Stimulated activated effector memory CD8-positive, alpha-beta T cell treated with anti-CD3 and anti-CD28 coated beads, Interleukin-12 subunit alpha, Interleukin-12 subunit beta, amount 100 ng/mL, for 72 hours (primary cell): ENCODE data around the gene TLK1.

Experiments used
- ATAC-seq: fragments of 150-1000 bp; cut with Tn5 transposase; 2 replicates; pipeline ENCODE4 v1.10.0; 2021
- DNase-seq, 2 donors: peaks; one replicate each; pipeline ENCODE4 v3.0.0; 2021 to 2022; ENCODE audit warnings: low spot score in 2 of 2
- H3K27ac Mint-ChIP-seq: one replicate; pipeline ENCODE4 v1.8.0; 2022; ENCODE audit warnings: mild to moderate bottlenecking, mixed read lengths
- H3K36me3 Mint-ChIP-seq: one replicate; pipeline ENCODE4 v1.8.0; 2022; ENCODE audit warnings: mild to moderate bottlenecking, mixed read lengths
- H3K4me1 Mint-ChIP-seq: one replicate; pipeline ENCODE4 v1.8.0; 2022; ENCODE audit warnings: mixed read lengths
- H3K4me3 Mint-ChIP-seq: one replicate; pipeline ENCODE4 v1.8.0; 2022; ENCODE audit warnings: mild to moderate bottlenecking, mixed read lengths
- H3K9me3 Mint-ChIP-seq: one replicate; pipeline ENCODE4 v1.8.0; 2022; ENCODE audit warnings: mixed read lengths

TLK1 gene

DNA sequence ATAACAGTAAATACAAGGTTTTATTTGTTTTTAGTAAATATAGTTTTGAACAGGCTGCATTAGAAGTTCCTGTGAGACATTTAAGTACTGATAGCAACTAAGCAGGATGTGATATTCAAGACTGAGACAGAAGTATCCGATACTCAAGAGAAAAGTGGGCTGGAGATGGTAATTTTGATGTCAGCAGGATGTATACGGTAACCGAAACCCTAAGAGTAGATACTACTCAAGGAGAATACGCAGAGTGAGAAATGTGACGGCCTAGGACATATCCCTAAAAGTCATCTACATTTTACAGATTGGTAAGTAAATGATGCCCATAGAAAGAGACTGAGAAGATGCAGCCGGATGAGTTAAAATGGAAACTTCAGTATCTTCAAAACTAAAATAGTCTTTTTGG lies 116.3 kb downstream of the TLK1 start:
- peak; percentile 83 for ATAC-seq
- H3K27ac Mint-ChIP-seq: peak overlapping the region; percentile 16
- H3K9me3 Mint-ChIP-seq: no peaks in the 10 kb centered on the region
- peaks cover 22% of the 10 kb centered on the region for H3K4me1 Mint-ChIP-seq
- peaks cover 85% of the 10 kb centered on the region for H3K36me3 Mint-ChIP-seq
- no peak for DNase-seq
- H3K4me3 Mint-ChIP-seq: no peak overlapping the region

DNA sequence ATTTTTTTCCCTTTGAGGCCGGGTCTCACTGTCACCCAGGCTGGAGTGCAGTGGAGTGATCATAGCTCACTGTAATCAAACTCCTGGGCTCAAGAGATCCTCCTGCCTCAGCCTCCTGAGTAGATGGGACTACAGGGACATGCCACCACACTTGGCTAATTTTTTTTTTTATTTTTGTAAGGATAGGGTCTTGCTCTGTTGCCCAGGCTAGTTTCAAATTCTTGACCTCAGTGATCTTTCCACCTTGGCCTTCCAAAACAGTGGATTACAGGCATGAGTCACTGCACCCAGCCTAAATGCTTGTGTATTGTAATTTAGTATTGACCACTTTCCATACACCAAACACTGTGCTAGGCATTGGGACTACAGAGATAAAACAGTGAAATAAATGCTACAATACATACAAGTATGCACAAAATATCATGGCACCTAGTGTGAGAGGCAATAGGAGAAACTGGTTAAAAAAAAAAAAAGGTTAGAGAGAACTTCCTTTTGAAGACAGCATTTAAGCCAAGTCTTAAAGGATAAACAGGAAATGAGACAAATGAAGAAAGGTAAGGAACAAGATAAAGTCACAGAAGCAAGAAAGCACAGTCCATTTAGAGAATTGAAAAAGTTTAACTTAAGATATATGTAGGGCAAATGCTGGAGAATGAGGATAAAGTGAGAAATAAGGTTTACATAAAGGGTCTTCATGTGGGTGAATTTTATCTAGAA lies 118.3 kb downstream of the TLK1 start:
- Mint-ChIP-seq H3K9me3 (no peaks in the 10 kb centered on the region), H3K36me3 (peaks cover 82% of the 10 kb centered on the region), H3K4me1 (peaks cover 22% of the 10 kb centered on the region), H3K27ac (peak overlapping the region; percentile 43), H3K4me3 (no peak overlapping the region)
- DNase-seq (no peak), ATAC-seq (no peak)

DNA sequence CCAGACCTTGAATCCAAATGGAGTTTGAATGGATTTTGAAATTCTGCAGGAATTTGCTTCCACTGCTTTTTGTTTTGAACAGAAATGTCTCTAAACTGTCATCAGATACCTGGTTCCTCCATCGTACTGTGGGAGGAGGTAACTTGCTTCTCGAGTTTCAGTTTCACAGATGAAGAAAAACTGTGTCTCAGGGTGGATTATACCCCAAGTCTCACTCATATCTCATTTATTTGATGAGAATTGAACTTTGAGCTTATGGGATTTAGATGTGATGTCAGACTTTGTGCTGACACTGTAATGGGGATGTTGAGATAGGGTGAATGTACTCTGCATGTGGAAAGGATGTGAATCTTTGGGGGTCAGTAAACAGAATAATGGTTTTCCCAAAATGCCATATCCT lies 124.2 kb downstream of the TLK1 start:
- H3K4me3 Mint-ChIP-seq: no peak overlapping the region
- peaks cover 78% of the 10 kb centered on the region for H3K36me3 Mint-ChIP-seq
- DNase-seq (no peak), ATAC-seq (no peak)
- H3K9me3 Mint-ChIP-seq: peaks cover 4% of the 10 kb centered on the region
- H3K27ac Mint-ChIP-seq: no peak overlapping the region
- H3K4me1 Mint-ChIP-seq: no peaks in the 10 kb centered on the region

DNA sequence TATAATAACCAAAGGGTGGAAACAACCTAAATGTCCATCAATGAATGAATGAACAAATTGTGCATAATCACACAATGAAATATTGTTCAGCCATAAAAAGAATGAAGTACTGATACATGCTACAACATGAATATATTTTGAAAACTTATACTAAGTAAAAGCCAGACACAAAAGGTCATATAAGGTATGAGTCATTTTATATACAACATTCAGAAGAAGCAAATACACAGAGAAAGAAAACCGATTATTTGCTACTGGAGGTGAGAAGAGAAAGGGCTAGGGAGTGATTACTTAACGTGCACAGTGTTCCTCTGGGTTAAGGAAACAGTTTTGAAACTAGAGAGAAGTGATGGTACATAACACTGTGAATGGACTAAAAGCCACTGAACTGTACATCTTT lies 126.4 kb downstream of the TLK1 start:
- H3K4me1 Mint-ChIP-seq: no peaks in the 10 kb centered on the region
- no peak overlapping the region for H3K4me3 Mint-ChIP-seq
- H3K27ac Mint-ChIP-seq: no peak overlapping the region
- DNase-seq (no peak), ATAC-seq (no peak)
- H3K9me3 Mint-ChIP-seq: peaks cover 4% of the 10 kb centered on the region
- H3K36me3 Mint-ChIP-seq: peaks cover 86% of the 10 kb centered on the region

DNA sequence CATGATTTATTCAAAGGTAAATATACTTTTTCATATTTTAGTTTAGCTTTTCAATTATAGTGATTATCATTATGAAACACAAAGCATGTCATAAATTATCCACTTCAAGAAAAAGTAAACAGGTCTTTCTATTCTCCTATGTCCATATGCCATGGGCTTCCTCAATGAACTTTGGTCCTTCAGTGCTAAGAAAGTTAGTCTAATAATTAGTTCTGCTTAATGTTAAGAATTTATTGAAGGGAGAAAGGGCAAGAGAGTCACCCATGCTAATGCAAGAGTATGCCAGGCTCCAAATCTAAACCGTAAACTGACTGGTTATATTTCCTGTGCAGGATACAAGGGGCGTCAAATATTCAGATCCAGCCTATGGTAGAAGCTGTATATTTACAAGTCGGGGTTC lies 135.5 kb downstream of the TLK1 start:
- DNase-seq: no peak
- ATAC-seq: no peak
- Mint-ChIP-seq H3K9me3 (no peaks in the 10 kb centered on the region), H3K4me3 (no peak overlapping the region), H3K27ac (no peak overlapping the region), H3K4me1 (no peaks in the 10 kb centered on the region), H3K36me3 (peaks cover 59% of the 10 kb centered on the region)

DNA sequence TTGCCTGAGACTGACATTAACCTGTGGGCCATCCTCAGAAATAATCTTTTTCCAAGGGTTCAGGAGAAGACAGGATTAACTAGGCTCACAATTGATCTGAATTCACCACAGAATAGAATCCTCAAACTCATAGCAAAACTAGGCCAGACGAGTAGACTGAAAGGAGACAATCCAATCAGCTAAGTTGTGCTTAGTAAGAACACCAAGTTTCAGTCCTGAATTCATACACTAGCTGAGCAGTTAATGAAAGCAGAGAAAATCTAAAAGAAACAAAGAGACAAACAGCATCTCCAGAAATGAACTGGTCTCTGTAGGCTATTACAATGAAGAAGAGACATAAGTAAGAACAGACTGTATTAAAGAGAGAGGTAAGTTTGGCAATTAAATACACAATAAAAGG lies 142.2 kb downstream of the TLK1 start:
- Mint-ChIP-seq H3K4me1 (peaks cover 16% of the 10 kb centered on the region), H3K36me3 (peaks cover 47% of the 10 kb centered on the region), H3K4me3 (no peak overlapping the region), H3K27ac (peak overlapping the region; percentile 84), H3K9me3 (no peaks in the 10 kb centered on the region)
- ATAC-seq (peak; percentile 99), DNase-seq (no peak)

DNA sequence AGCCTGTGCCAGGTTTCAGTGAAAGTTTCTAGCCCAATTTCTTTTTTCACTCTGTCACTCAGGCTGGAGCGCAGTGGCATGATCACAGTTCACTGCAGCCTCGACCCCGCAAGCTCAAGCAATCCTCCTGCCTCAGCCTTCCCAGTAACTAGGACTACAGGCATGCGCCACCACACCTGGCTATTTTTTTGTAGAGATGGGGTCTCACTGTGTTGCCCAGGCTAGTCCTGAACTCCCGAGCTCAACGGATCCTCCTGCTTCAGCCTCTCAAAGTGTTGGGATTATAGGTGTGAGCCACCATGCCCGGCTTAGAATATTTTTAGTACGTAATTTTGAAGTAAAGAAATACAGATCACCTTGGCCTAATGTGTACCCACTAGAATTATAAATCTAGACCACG lies 144.6 kb downstream of the TLK1 start:
- H3K4me1 Mint-ChIP-seq: peaks cover 16% of the 10 kb centered on the region
- ATAC-seq (no peak), DNase-seq (no peak)
- no peak overlapping the region for H3K27ac Mint-ChIP-seq
- no peaks in the 10 kb centered on the region for H3K9me3 Mint-ChIP-seq
- no peak overlapping the region for H3K4me3 Mint-ChIP-seq
- peaks cover 51% of the 10 kb centered on the region for H3K36me3 Mint-ChIP-seq

DNA sequence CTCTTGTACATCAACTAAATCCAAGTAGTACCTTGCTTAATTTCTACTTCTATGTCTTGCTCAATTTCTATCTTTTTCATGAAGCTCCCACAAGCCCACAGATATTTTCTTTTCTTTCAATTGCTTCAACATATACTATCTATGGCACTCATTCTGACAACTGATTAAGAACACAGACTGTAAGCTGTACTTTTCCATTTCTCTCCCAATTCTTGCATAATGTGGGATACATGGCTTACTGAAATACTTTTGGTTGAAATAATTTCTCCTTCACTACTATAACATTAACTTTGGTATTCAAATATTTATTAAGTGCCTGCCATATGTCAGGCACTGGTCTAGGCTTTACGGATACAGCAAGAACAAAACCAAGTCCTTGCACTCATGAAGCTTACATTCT lies 146.8 kb downstream of the TLK1 start:
- no peak for ATAC-seq
- peaks cover 56% of the 10 kb centered on the region for H3K36me3 Mint-ChIP-seq
- no peaks in the 10 kb centered on the region for H3K9me3 Mint-ChIP-seq
- H3K27ac Mint-ChIP-seq: no peak overlapping the region
- no peak for DNase-seq
- peaks cover 19% of the 10 kb centered on the region for H3K4me1 Mint-ChIP-seq
- no peak overlapping the region for H3K4me3 Mint-ChIP-seq

DNA sequence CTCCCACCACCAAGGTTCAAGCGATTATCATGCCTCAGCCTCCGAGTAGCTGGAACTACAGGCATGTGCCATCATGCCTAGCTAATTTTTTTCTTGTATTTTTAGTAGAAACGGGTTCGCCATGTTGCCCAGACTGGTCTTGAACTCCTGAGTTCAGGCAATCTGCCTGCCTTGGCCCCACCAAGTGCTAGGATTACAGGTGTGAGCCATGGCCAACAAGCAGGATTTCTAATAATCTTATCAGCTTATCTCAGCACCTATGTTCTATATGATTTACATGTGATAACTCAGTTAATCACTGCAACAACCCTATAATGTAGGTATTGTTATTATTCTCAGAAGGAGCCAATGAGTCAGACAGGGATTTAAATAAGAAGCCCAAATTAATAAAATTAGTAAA lies 151.3 kb downstream of the TLK1 start:
- Mint-ChIP-seq H3K36me3 (peaks cover 76% of the 10 kb centered on the region), H3K9me3 (no peaks in the 10 kb centered on the region), H3K4me3 (no peak overlapping the region), H3K27ac (peak overlapping the region; percentile 21), H3K4me1 (peaks cover 7% of the 10 kb centered on the region)
- DNase-seq: no peak
- no peak for ATAC-seq

DNA sequence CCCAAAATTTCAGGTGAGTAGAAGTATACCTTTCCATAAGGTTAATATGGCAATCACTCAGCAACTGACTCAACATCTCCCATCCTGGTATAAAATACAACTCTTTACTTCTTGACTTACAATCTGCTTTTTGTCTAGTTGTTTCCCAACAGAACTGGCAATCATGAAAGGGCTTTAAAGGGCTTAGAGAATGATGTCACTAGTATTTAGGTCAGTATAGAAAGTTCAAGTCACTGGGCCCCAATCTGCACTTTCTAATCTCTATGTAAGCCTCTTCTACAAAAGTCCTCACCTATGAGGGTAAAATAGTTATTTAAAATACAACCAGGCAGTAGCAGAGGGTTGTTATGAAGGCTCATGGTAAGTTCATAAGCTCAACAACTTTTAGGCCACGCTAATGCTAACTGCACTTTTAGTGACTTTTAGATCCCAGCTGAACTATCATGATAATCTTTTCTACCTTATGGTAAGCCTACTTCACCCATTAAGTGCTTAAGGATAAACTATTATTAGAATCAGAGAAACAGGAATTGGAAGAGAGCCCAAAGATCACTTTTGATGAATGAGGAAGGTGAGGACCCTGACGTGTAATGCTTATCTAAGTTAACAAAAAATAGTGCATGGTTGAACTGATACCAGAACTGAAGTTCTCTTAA lies 152.0 kb downstream of the TLK1 start:
- Mint-ChIP-seq H3K36me3 (peaks cover 76% of the 10 kb centered on the region), H3K27ac (no peak overlapping the region), H3K9me3 (no peaks in the 10 kb centered on the region), H3K4me3 (no peak overlapping the region), H3K4me1 (peaks cover 7% of the 10 kb centered on the region)
- no peak for DNase-seq
- no peak for ATAC-seq

DNA sequence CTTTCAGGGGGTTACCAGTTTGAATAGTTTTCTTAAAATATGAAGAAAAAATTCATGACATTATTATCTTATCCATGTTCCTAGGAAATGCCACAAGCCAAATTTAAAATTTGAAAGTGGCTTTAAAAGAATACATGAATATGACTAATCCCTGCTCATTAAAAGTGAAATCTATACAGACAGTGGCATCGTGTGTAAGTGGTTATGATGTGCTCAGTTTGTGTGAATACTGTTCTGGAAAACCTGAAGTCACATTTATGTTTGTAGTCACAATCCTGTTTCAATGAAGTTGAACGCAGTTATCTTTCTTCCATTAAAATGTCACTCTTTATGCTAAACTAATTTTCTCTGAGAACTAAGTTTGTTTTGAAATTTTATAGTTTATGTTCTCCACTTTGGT lies 155.9 kb downstream of the TLK1 start:
- ATAC-seq (peak; percentile 64), DNase-seq (no peak)
- Mint-ChIP-seq H3K36me3 (peaks cover 78% of the 10 kb centered on the region), H3K27ac (peak overlapping the region; percentile 51), H3K9me3 (no peaks in the 10 kb centered on the region), H3K4me1 (peaks cover 2% of the 10 kb centered on the region), H3K4me3 (no peak overlapping the region)

DNA sequence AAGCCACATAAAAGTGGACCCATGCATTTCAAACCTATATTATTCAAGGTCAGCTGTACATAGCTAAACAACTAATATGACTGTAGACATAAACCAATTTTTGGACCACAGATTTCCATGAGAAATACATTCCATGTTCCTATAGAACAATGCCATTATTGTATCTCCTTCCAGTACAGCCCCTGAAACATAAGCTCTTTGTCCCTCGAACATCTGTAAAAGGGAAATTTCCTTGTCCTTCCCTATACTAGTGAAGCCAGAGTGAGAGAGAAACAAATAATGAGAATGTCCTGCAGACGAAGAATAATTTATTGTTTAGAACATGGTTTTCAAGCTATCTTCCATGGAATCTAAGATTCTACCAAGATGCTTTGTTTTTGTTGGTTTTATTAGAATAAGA lies 156.3 kb downstream of the TLK1 start:
- H3K4me1 Mint-ChIP-seq: no peaks in the 10 kb centered on the region
- no peak overlapping the region for H3K27ac Mint-ChIP-seq
- no peak for DNase-seq
- H3K36me3 Mint-ChIP-seq: peaks cover 78% of the 10 kb centered on the region
- no peaks in the 10 kb centered on the region for H3K9me3 Mint-ChIP-seq
- H3K4me3 Mint-ChIP-seq: no peak overlapping the region
- ATAC-seq: no peak

DNA sequence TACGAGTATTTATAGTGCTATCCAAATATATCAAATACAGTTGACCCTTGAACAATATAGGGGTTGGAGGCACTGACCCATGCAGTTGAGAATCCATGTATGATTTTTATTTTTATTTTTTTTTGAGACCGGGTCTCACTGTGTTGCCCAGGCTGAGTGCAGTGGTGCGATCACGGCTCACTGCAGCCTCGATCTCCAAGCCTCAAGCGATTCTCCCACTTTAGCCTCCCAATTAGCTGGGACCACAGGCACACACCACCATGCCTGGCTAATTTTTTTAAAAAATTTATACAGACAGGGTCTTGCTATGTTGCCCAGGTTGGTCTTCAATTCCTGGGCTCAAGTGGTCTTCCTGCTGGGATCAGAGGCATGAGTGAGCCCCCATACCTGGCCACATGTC lies 161.0 kb downstream of the TLK1 start:
- no peak for ATAC-seq
- no peaks in the 10 kb centered on the region for H3K4me1 Mint-ChIP-seq
- H3K36me3 Mint-ChIP-seq: peaks cover 73% of the 10 kb centered on the region
- no peak for DNase-seq
- H3K27ac Mint-ChIP-seq: no peak overlapping the region
- H3K4me3 Mint-ChIP-seq: no peak overlapping the region
- no peaks in the 10 kb centered on the region for H3K9me3 Mint-ChIP-seq

DNA sequence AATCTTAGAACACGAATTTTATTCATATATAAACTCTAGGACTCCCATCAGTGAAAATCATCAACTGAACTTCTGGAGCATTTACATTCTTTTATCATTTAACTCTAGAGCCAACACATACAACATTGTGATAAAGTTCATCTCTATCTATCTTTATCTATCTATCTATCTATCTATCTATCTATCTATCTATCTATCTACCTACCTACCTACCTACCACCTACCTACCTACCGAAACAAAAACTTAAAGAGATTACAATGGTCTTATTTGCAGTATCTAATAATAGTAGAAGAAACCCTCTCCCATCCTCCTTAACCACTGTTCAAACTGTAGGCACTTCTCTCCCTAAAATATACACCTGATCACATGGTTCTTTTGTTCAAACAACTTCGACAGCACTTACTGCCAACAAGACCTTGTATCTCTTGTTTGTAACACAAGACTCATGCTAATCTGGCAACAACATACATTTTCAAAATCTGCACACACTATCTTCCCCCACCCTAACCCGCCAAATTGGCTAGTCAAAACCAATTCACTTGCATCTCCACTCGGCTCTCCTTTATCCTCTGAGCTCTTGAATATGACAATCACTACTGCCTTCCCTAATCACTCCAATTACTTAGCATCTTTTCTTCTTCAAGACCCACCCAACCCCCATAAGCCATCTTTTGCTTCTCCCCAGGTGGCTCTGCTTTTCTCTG lies 162.6 kb downstream of the TLK1 start:
- ATAC-seq (no peak), DNase-seq (no peak)
- Mint-ChIP-seq H3K27ac (no peak overlapping the region), H3K4me3 (no peak overlapping the region), H3K36me3 (peaks cover 73% of the 10 kb centered on the region), H3K4me1 (no peaks in the 10 kb centered on the region), H3K9me3 (no peaks in the 10 kb centered on the region)

DNA sequence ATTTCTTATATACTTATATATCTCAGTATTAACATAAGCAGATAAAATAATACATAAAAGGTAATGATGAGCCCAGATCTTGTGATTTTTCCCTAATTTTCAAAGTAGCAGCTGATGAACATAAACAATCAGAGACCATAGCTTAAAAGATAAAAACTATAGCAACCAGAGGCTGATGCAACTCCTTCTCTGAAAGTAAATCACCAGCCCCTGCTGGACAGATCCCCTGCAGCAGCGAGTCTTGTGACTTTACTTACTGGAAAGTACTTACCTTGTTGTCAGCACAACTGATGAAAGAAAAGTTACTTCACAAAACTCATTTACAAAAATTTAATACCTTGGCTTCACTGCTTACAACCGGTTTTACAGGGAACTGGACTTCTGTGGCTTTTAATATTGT lies 164.4 kb downstream of the TLK1 start:
- Mint-ChIP-seq H3K27ac (no peak overlapping the region), H3K9me3 (no peaks in the 10 kb centered on the region), H3K36me3 (peaks cover 73% of the 10 kb centered on the region), H3K4me3 (no peak overlapping the region), H3K4me1 (no peaks in the 10 kb centered on the region)
- ATAC-seq (no peak), DNase-seq (no peak)
